GM19397 (cell line): ENCODE measurements around the gene PIK3CB.
A peak's percentile ranks its signal among the peaks of the same experiment; 100 is the strongest.
"Not testable (repeated sequence)": the region's sequence is repeated elsewhere in the genome, so short reads cannot be mapped to it uniquely, and the experiment has no call there.

Experiments used
- ATAC-seq: cut with Tn5 transposase; IDR thresholded peaks from one replicate; pipeline ENCODE4 v1.9.1; 2021; ENCODE audit warnings: mild to moderate bottlenecking, moderate library complexity; ENCODE audit not compliant: unreplicated experiment

PIK3CB gene

DNA sequence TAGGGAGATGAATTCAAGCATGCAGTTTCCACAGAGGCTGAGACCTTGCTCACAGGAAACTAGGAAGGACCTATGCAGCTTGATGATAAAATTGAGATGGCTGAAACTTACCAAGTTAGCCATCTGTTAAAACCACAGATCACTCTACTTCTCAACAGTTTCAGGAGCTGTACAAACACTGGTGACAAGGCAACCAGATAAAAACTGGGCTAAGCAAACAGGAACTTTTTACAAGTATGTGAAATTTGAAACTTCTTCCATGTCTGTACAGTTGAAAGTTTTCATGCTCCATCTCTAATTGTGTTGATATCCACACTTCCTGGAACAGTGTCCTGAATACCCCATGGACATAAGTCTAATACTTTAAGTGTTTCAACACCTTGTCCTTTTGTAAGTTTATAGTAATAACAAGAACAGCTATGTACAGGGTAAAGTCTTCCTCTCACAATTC, 147.9 kb downstream of the PIK3CB start:
- peak; percentile 97 for ATAC-seq

DNA sequence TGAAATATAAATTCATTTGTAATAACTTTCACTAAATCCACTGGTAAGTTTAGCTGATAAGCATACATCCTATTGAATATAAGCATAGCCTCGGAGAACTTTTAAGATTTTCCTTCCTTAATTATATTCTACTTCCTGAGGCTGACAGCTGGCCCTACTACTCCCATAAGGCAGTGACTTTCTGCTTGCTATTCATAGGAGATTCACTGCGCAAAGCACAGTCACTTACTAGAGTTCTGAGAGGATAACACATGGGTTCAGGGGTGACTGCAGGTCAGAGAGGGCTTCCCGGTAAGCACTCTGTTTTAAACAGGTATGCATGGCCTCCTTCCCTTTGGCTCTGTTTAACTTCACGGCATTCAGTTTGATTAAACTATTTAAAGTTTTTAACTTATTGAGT, 150.3 kb downstream of the PIK3CB start:
- ATAC-seq = no peak

DNA sequence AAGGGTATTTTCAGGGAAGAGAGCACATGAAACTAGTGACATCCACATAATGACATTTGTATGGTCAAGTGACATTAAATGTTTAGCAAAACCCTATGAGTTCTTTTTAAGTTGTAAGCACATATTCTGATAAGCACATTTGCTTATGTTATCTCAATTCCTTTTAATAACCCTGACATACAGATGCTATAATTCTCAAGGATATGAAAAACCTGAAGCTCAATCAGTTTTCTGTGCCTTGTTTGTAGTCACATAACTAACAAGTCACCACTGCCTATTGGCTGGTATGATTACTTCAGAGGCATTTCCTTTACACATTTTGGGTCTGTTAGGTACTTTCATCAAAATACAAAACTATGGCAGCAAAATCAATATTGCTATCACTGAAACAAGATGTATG, 152.1 kb downstream of the PIK3CB start:
- no peak for ATAC-seq

DNA sequence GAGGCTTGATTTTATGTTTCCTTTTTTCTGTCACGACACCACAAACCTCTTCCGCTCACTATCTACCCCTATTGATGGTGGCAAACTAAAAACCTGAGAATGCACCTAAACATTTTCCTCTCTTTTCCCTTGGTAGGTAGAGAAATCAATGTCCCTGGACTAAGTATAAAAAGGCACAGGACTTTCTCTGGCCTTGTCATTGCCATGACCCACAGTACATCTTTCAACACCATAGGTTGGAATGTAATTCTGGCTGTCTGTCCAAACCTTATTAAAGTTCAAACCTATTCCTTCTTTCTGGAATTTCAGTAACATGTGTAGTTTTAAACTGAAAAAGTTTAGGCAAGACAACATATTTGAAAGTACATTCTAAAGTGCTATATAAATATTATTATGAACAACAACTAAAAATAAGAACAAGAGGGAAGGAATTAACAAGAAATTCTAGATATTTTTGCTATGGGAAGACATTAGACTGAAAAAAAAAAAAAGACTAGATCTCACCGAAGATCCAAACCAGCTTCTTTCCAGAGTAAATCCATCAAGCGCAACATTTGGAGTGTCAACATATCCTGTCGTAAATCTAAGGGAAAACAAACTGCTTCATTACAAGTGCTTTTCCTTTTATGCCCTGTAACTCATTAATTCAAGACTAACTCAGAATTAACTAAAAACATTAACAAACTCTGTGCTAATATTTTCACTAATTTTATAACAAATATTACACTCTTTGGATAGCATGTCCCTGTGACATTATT, 153.1 kb downstream of the PIK3CB start:
- ATAC-seq = no peak

DNA sequence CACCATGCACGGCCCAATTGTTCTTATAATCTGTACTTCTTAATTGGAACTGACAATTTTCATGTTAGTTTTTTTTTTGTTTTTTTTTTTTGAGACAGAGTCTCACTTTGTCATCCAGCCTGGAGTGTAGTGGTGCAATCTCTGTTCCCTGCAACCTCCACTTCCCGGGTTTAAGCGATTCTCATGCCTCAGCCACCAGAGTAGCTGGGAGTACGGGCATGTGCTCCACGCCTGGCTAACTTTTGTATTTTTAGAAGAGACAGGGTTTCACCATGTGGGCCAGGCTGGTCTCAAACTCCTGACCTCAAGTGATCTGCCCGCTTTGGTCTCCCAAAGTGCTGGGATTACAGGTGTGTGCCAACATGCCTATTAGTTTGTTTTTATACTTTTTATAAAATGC, 153.8 kb downstream of the PIK3CB start:
- ATAC-seq = not testable (repeated sequence)

DNA sequence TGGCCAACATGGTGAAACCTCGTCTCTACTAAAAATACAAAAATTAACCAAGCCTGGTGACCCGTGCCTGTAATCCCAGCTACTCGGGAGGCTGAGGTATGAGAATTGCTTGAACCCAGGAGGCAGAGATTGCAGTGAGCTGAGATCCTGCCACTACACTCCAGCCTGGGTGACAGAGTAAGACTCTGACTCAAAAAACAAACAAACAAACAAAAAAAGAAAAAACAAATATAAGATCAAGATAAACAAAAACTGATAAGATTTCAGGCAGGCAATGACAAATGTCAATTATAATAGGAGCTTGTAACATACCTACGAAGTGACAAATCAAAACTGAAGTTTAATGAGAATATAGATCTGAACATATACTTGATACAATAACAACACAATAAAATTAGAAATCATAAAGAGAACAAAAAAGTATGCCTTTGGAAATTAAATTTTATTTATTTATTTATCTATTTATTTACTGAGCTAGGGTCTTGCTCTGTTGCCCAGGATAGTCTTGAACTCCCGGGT, 155.8 kb downstream of the PIK3CB start:
- ATAC-seq = no peak

DNA sequence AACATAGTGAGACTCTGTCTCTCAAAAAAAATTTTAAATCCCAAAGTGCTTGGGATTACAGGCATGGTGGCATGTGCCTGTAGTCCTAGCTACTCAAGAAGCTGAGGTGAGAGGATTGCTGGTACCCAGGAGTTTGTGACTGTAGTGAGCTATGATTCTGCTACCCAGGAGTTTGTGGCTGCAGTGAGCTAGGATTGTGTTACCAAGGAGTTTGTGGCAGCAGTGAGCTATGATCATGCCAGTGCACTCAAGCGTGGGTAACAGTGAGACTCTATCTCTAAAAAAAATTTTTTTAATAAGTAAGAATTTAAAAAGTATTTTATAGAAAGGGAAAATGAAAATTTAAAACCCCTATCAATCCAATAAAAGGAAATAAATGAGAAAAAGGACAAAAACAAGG, 156.6 kb downstream of the PIK3CB start:
- ATAC-seq = no peak

DNA sequence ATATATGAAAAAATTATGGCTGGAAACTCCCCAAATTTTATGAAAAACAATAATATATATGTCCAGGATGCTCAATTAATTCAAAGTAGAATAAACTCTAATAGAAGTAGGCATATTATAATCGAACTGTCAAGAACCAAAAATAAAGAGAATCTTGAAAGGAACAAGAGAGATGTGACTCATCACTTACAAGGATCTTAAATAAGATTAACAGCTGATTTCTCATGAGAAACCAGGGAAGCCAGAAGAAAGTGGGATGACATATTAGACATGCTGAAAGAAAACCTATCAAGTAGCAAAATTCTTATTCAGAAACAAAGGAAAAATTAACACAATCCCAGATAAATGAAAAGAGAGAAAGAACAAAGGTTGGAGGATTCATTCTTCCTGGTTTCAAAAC, 159.3 kb downstream of the PIK3CB start:
- ATAC-seq = no peak

DNA sequence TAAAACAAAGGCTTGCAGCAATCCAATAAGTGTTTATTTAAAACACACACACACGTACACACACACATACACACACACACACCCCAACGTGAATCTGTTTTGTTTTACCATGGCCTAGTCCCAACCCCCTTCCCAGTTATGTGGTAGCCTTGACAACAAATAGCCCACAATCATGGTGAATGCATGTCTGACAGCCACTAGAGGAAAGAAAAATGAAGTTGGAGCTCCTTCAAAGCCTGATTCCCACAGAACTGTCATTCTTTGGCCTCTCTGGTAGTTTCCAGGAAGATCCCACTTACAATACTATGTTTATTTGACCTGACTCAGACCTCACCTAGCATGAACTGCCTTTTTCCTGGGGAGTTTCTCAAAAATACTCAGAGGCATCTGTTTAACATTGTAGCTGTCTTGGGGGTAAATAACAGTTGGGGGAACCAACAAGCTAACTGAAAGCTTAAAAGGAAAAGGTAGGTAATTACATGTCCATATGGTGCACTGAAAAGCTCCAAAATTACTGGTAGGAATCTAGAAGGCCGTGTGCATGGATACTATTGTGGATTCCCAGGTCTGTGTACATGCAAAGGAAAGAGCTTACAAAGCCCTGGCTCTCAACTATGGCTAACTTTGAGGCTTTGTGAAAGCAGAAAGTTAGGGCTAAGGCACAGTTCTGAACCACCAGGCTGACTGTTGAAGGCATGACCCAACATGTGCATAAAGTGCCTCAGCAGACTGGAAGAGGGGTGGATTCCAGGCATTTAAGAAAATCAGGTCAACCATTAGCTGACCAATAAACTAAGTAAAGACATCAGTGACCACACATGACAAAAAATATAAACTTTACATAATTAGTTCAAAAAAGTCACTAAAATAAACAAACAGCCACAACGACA, 160.8 kb downstream of the PIK3CB start:
- no peak for ATAC-seq

DNA sequence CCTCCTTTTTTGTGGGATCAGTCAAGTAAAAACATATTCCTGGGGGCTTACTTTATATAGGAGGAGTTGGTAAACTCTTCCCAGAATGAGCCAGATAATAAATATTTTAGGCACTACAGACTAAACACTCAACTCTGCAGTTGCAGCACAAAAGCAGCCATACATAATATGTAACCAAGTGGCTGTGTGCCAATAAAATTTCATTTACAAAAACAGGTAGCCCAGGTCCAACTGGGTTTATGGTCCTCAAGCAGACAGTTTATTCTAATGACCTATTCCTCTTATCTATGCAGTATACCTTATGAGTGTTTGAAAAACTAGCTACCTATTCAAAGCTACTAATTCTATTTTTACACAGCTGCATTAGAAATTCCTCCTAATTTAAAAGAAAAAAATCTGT, 164.3 kb downstream of the PIK3CB start:
- ATAC-seq = no peak

DNA sequence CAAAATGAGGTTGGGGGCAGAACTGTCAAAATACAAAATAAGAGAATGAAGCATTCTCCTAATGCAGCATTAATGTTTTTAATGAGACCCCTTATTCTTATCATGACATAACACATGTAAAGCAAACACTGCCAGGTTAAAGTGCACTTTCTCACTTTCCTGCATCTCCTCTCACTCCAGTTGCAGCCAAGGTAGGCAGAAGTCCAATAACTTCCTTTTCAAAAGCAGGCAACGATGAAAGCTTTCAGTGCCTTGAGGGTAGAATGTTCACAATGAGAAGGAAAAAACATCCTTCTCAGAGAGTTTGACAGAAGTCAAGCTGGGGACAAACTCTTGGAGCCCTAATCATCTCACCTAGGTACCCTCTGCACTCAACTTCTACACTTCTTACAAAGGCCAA, 166.6 kb downstream of the PIK3CB start:
- no peak for ATAC-seq

DNA sequence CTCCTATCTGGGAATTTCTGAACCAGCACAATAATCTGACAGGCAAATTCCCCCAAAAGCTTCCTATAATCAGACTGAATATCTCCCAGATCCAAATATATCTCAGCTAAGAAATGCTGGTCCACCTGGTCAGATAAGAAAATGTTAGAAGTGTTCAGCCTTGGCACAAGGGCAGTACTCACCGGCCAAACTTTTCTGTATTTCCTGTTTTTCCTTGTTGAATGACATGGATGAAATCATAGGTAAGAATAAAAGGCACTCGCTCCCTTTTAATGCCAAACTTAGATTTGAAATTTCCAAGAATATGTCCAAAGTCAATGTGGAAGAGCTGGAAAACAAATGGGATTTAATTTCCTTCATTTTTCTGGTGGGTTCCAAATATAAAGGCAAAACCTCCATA, 177.2 kb downstream of the PIK3CB start:
- ATAC-seq = no peak

DNA sequence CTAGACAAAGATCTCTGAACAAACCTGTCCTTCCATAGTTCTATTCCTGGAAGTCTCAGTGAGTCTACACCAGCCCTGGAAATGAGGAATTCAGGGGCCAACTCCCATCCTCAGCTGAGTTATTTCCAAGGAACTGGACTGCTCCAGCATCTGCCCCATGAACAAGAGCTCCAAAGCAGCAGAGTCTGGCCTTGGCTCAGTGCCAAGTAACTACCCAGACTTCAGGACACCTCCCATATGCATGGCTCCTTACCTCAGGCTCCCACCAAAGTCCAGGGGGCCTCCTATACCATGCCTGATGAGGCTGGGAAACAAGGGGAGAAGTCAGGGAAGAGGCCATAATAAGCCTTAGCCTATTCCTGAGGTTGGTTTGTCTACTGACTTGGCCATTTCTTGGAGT, 181.2 kb downstream of the PIK3CB start:
- ATAC-seq = no peak

DNA sequence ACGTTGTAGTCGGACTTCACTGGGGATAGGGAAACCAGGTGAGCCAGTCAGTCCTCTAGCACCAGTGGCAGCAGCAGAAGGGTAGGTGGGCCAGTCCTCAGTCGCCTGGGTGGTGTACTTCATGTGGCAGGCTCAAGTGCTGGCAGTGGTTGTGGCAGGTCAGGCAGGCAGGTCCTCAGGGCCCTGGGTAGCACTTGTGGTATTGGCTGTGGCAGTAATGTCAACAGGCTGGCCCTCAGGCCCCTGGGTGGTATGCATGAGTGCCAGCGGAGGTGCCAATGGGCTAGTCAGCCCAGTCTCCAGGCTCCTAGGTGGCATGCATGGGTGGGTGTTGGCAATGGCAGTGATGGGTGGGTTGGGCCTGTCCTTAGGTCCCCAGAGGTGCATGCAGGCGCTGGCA, 185.6 kb downstream of the PIK3CB start:
- ATAC-seq = no peak

DNA sequence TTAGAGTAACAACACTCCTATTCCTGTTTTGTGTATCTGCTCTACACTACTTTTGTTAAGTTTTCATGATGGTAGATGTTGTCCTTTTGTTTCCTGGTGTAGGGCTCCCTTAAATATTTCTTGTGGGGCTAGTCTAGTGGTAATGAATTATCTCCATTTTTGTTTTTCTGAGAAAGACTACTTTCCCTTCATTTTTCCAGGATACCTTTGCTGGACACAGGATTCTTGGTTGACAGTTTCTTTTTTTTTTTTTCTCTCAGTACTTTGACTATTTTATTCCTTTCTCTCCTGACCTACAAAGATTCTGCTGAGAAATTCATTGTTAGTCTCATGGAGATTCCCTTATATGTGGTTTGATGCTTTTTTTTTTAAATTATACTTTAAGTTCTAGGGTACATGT, 188.2 kb downstream of the PIK3CB start:
- ATAC-seq = no peak

DNA sequence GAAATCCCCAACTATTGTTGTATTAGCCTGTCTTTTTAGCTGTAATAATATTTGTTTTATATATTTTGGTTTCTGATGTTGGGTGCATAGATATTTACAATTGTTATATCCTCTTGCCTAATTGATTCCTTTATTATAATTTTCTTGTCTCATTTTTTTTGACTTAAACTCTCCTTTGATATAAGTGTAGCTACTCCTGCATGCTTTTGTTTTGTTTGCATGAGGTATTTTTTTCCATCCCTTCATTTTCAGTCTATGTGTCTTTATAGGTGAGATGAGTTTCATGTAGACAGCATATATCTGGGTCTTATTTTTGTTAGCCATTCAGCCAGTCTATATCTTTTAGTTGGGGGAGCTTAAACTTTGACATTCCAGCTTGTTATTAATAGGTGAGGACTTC, 188.7 kb downstream of the PIK3CB start:
- ATAC-seq = no peak

DNA sequence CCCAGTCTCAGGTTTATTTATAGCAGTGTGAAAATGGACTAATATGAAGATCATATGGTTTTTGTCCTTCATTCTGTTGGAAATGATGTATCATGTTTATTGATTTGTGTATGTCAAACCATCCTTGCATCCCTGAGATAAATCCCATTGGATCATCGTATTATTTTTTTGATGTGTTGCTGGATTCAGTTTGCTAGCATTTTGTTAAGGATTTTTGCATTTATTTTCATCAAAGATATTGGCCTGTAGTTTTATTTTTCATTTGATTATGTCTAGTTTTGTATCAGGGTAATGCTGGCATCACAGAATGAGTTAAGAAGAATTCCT, 191.8 kb downstream of the PIK3CB start:
- no peak for ATAC-seq

DNA sequence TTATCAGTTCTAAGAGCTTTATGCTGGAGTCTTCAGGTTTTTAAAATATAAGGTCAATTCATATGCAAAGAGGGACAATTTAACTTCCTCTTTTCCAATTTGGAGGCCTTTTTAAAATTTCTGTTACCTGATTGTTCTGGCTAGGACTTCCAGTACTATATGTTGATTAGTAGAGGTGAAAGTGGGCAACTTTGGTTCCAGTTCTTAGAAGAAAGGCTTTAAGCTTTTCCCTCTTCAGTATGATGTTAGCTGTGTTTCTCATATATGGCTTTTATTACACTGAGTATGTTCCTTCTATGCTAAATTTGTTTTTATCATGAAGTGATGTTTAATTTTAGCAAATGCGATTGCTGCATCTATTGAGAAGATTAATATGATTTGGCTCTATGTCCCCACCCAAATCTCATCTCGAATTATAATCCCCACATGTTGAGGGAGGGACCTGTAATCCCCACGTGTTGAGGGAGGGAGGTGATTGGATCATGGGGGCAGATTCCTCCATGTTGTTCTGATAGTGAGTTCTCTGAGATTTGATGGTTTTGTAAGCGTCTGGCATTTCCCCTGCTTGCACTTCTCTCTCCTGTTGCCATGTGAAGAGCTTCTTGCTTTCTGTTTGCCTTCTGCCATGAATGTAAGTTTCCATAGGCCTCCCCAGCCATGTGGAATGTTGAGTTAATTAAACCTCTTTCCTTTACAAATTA, 192.4 kb downstream of the PIK3CB start:
- no peak for ATAC-seq

DNA sequence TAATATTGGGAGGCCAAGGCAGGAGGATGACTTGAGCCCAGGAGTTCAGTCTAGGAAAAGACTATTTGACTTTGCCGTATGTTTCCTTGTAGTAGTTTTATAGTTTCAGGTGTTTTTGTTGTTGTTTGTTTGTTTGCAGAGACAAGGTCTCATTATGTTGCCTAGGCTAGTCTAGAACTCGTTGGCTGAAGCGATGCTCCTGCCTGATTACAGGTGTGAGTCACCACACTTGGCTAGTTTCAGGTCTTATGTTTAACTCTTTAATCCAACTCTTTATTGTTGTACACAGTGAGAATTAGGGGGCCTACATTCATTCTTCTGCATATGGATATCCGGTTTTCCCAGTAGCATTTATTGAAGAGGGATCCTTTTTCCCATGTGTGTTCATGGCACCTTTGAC, 194.2 kb downstream of the PIK3CB start:
- no peak for ATAC-seq

DNA sequence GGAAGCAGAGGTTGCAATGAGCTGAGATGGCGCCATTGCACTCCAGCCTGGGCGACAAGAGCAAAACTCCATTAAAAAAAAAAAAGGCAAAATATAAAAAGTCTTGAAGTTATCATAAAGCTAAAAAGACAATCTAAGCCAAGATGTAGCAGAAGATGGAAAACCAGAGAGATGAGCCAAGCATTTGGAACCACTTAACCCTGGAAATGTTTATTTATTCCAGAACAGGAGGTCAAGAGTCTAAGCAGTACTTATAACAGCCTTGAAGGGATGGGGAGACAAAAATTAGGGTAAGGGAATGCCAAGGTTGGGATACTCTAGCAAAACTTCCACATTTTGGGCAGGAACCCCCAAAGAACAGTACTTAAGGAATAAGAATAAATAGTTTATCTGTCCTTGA, 196.1 kb downstream of the PIK3CB start:
- ATAC-seq = no peak

DNA sequence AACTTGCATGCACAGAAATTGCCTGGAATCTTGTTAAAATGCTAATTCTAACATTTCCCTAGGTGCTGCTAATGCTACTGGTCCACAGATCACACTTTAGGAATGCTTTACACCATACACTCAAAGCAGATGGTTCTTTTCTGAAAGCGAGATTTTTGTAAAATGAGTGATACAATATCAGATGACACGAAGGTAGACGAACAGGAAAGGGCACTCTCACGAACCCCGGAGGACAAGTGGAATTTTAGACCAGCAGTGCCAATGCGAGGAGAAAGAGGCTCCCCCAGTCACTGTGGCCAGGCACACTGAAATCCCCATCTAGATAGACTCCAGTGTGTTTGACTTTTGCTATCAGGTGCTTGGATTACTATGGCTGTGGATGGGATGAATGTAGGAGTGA, 205.2 kb downstream of the PIK3CB start:
- no peak for ATAC-seq
